Activated naive CD8-positive, alpha-beta T cell treated with anti-CD3 and anti-CD28 coated beads, Interleukin-2, amount 10 ng/mL, durations not matched to agents 7 days and 5 days (primary cell): ENCODE measurements around the gene PNMA8B. TPM values are rescaled to one million over a fixed set of nuclear protein-coding genes. Genes with fewer than 3 reads are reported as not detected.

Source experiments
- ATAC-seq: fragments of 150-1000 bp; cut with Tn5 transposase; one replicate; pipeline ENCODE4 v1.10.0; 2021; ENCODE audit warnings: low read depth, moderate library complexity
- POLR2A ChIA-PET: fragments of 350-600 bp; sonication (Branson Sonifier 250); formaldehyde crosslinking; loops from one replicate; lab custom pipeline; 2021; ENCODE audit warnings: antibody characterized with exemption; lab: Charles Lee
- DNase-seq: peaks from one replicate; pipeline ENCODE4 v3.0.0; 2021
- H3K27ac Mint-ChIP-seq: one replicate; pipeline ENCODE4 v1.8.0; 2022; ENCODE audit warnings: mild to moderate bottlenecking, mixed read lengths
- H3K27me3 Mint-ChIP-seq: one replicate; pipeline ENCODE4 v1.8.0; 2022; ENCODE audit warnings: mild to moderate bottlenecking, moderate library complexity, mixed read lengths
- H3K36me3 Mint-ChIP-seq: one replicate; pipeline ENCODE4 v1.8.0; 2021; ENCODE audit warnings: mild to moderate bottlenecking, mixed read lengths
- H3K4me1 Mint-ChIP-seq: one replicate; pipeline ENCODE4 v1.8.0; 2021; ENCODE audit warnings: mixed read lengths
- H3K4me3 Mint-ChIP-seq: one replicate; pipeline ENCODE4 v1.8.0; 2022; ENCODE audit warnings: mild to moderate bottlenecking, moderate library complexity, mixed read lengths
- H3K9me3 Mint-ChIP-seq: one replicate; pipeline ENCODE4 v1.8.0; 2021; ENCODE audit warnings: mixed read lengths
- total RNA-seq, 2 experiments: library from RNA; stranded (reverse); gene quantifications; one replicate each; pipeline ENCODE4 v1.2.3, GENCODE V29; 2021

Gene PNMA8B
- total RNA-seq, 2 experiments from 2014 or later, result 0.22 to 0.23 TPM

GRCh38 chr19:46453661-46454060, 42.0 kb downstream of the PNMA8B start:
- no peak for ATAC-seq
- Mint-ChIP-seq H3K36me3 (no peaks in the 10 kb centered on the region), H3K4me3 (no peak overlapping the region), H3K27ac (no peak overlapping the region), H3K4me1 (no peaks in the 10 kb centered on the region), H3K9me3 (peaks cover 3% of the 10 kb centered on the region), H3K27me3 (peaks cover 21% of the 10 kb centered on the region)
- DNase-seq, result no peak
- POLR2A ChIA-PET, result no interaction called here

- peaks cover 3% of the 10 kb centered on the region for H3K9me3 Mint-ChIP-seq
- H3K4me3 Mint-ChIP-seq, result no peak overlapping the region
- no peak overlapping the region for H3K27ac Mint-ChIP-seq
- DNase-seq (no peak), ATAC-seq (no peak)
- no peaks in the 10 kb centered on the region for H3K4me1 Mint-ChIP-seq
- H3K27me3 Mint-ChIP-seq, result peaks cover 24% of the 10 kb centered on the region
- no peaks in the 10 kb centered on the region for H3K36me3 Mint-ChIP-seq
- POLR2A ChIA-PET, result no interaction called here
Observed at GRCh38 chr19:46452186-46452585, 43.5 kb downstream of the PNMA8B start.

- POLR2A ChIA-PET, result interaction anchor here (0.7 kb wide), 1 partner anchor 288 kb away, joined by 3 read pairs; no protein-coding TSS in a partner anchor
- DNase-seq (no peak), ATAC-seq (no peak)
- Mint-ChIP-seq H3K27me3 (peaks cover 23% of the 10 kb centered on the region), H3K27ac (no peak overlapping the region), H3K4me1 (no peaks in the 10 kb centered on the region), H3K9me3 (peaks cover 3% of the 10 kb centered on the region), H3K4me3 (no peak overlapping the region), H3K36me3 (no peaks in the 10 kb centered on the region)
Observed at GRCh38 chr19:46451352-46451751, 44.3 kb downstream of the PNMA8B start.

- POLR2A ChIA-PET, result no interaction called here
- Mint-ChIP-seq H3K4me1 (no peaks in the 10 kb centered on the region), H3K27me3 (peaks cover 25% of the 10 kb centered on the region), H3K36me3 (no peaks in the 10 kb centered on the region), H3K4me3 (no peak overlapping the region), H3K9me3 (peaks cover 3% of the 10 kb centered on the region), H3K27ac (no peak overlapping the region)
- ATAC-seq (no peak), DNase-seq (no peak)
Observed at GRCh38 chr19:46450737-46451136, 44.9 kb downstream of the PNMA8B start.

DNA sequence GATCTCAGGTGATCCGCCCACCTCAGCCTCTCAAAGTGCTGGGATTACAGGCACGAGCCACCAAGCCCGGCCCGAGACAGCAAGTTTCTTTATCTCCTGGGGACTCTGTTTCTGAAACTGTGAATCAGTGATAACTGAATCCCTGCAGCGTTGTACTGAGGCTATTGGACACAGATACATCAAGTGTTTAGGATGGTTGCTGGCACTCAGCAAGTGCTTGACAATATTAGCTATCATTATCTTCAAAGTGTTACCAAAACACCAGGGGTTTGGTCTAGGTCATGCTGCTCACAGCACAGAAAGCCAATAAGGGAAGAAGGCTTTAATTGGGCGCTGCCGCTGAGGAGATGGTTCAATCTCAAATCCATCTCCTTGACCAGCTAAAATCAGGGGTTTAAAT, 46.4 kb downstream of the PNMA8B start:
- Mint-ChIP-seq H3K4me1 (no peaks in the 10 kb centered on the region), H3K27me3 (peaks cover 19% of the 10 kb centered on the region), H3K4me3 (no peak overlapping the region), H3K36me3 (no peaks in the 10 kb centered on the region), H3K27ac (no peak overlapping the region), H3K9me3 (peaks cover 3% of the 10 kb centered on the region)
- ATAC-seq (no peak), DNase-seq (no peak)
- POLR2A ChIA-PET, result no interaction called here

DNA sequence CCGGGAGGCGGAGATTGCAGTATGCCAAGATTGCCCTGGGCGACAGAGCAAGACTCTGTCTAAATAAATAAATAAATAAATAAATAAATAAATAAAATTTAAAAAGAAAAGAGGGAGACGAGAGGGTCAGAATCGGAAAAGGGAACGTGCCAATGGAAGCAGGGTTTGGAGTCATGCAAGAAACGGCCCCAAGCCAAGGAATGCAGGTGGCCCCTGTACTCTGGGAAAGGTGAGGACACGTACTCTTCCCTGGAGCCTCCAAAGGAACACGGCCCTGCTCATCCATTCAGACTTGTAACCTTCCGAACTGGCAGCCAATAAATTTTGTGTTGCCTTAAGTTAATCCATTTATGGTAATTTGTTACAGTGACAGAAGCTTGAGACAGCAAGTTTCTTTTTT, 47.1 kb downstream of the PNMA8B start:
- ATAC-seq (no peak), DNase-seq (no peak)
- H3K27ac Mint-ChIP-seq, result no peak overlapping the region
- H3K4me1 Mint-ChIP-seq, result no peaks in the 10 kb centered on the region
- H3K4me3 Mint-ChIP-seq, result no peak overlapping the region
- POLR2A ChIA-PET, result no interaction called here
- no peaks in the 10 kb centered on the region for H3K36me3 Mint-ChIP-seq
- peaks cover 19% of the 10 kb centered on the region for H3K27me3 Mint-ChIP-seq
- peaks cover 3% of the 10 kb centered on the region for H3K9me3 Mint-ChIP-seq

GRCh38 chr19:46447824-46448223, 47.8 kb downstream of the PNMA8B start:
- H3K27me3 Mint-ChIP-seq, result peaks cover 17% of the 10 kb centered on the region
- H3K4me1 Mint-ChIP-seq, result peaks cover 4% of the 10 kb centered on the region
- H3K36me3 Mint-ChIP-seq, result no peaks in the 10 kb centered on the region
- peaks cover 3% of the 10 kb centered on the region for H3K9me3 Mint-ChIP-seq
- ATAC-seq (no peak), DNase-seq (no peak)
- H3K4me3 Mint-ChIP-seq, result no peak overlapping the region
- POLR2A ChIA-PET, result no interaction called here
- no peak overlapping the region for H3K27ac Mint-ChIP-seq

GRCh38 chr19:46447006-46447405, 48.7 kb downstream of the PNMA8B start:
- H3K27me3 Mint-ChIP-seq, result peaks cover 14% of the 10 kb centered on the region
- ATAC-seq (no peak), DNase-seq (no peak)
- H3K4me1 Mint-ChIP-seq, result peaks cover 4% of the 10 kb centered on the region
- POLR2A ChIA-PET, result no interaction called here
- no peak overlapping the region for H3K4me3 Mint-ChIP-seq
- no peaks in the 10 kb centered on the region for H3K36me3 Mint-ChIP-seq
- peaks cover 3% of the 10 kb centered on the region for H3K9me3 Mint-ChIP-seq
- no peak overlapping the region for H3K27ac Mint-ChIP-seq

GRCh38 chr19:46446021-46446420, 49.6 kb downstream of the PNMA8B start:
- peaks cover 4% of the 10 kb centered on the region for H3K4me1 Mint-ChIP-seq
- ATAC-seq, result no peak
- peaks cover 3% of the 10 kb centered on the region for H3K9me3 Mint-ChIP-seq

DNA sequence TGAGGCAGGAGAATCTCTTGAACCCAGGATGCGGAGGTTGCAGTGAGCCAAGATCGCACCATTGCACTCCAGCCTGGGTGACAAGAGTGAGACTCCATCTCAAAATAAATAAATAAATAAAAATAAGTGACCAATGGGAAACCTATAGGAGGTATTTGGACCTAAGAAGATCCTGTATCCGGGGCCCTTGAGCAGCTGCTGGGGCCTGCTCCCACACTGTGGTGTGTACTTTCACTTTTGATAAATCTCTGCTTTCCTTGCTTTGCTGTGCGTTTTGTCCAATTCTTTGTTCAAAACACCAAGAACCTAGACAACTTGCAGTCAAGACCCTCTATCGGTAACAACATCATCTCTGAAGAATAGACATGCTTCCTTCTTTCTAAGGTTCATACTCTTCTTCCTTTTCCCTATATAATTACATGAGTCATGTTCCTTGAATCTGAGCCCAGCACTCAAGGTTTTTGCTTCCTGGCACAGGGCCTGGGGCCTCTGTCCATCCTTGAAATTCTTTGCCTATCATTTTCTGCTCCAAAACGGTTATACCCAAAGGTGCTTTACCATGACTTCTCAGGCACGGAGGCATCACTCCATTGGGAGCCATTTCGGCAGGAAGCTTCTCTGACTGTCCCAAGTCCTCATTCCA, 52.7 kb downstream of the PNMA8B start:
- POLR2A ChIA-PET, result no interaction called here

More at GRCh38 chr19:46446021-46446420, 49.6 kb downstream of the PNMA8B start:
- no peak overlapping the region for H3K4me3 Mint-ChIP-seq
- no peaks in the 10 kb centered on the region for H3K36me3 Mint-ChIP-seq
- no peak overlapping the region for H3K27ac Mint-ChIP-seq
- no peak for DNase-seq
- POLR2A ChIA-PET, result no interaction called here
- peaks cover 11% of the 10 kb centered on the region for H3K27me3 Mint-ChIP-seq

GRCh38 chr19:46441866-46442265, 53.8 kb downstream of the PNMA8B start:
- H3K27ac Mint-ChIP-seq, result no peak overlapping the region
- ATAC-seq (no peak), DNase-seq (no peak)
- no peaks in the 10 kb centered on the region for H3K36me3 Mint-ChIP-seq
- H3K4me1 Mint-ChIP-seq, result peaks cover 4% of the 10 kb centered on the region
- peaks cover 8% of the 10 kb centered on the region for H3K27me3 Mint-ChIP-seq
- no peak overlapping the region for H3K4me3 Mint-ChIP-seq
- POLR2A ChIA-PET, result no interaction called here
- H3K9me3 Mint-ChIP-seq, result no peaks in the 10 kb centered on the region

More for the DNA sequence above, 52.7 kb downstream of the PNMA8B start:
- Mint-ChIP-seq H3K4me3 (no peak overlapping the region), H3K4me1 (peaks cover 4% of the 10 kb centered on the region), H3K36me3 (no peaks in the 10 kb centered on the region), H3K27me3 (peaks cover 11% of the 10 kb centered on the region), H3K27ac (no peak overlapping the region), H3K9me3 (no peaks in the 10 kb centered on the region)
- ATAC-seq (no peak), DNase-seq (no peak)

Other genes starting within 250 kb of the PNMA8B start
- gene HIF3A, start 198.8 kb downstream of the PNMA8B start, total RNA-seq, result not detected
- 10 to 100 TPM; 76.1 to 87.4 TPM for gene PPP5C, start 148.8 kb downstream of the PNMA8B start, total RNA-seq
- gene CCDC8, start 82.3 kb downstream of the PNMA8B start, total RNA-seq, result not detected
- under 1 TPM in 1 of 2 experiments, not detected in 1; 0.11 TPM for gene PNMA8C, start 66.9 kb downstream of the PNMA8B start, total RNA-seq
- gene PNMA8A, start 24.3 kb downstream of the PNMA8B start, total RNA-seq, result 1 to 10 TPM; 1.7 to 1.8 TPM
- 100 to 1,000 TPM; 485 to 503 TPM for gene CALM3, start 105.5 kb upstream of the PNMA8B start, total RNA-seq
- gene PTGIR, start 129.2 kb upstream of the PNMA8B start, total RNA-seq, result 1 to 10 TPM; 8.0 to 8.5 TPM
- 1 to 10 TPM in 1 of 2 experiments, not detected in 1; 2.4 TPM for gene GNG8, start 140.3 kb upstream of the PNMA8B start, total RNA-seq
- gene DACT3, start 165.3 kb upstream of the PNMA8B start, total RNA-seq, result under 1 TPM; 0.42 to 0.48 TPM
- 100 to 1,000 TPM; 166 to 173 TPM for gene PRKD2, start 221.2 kb upstream of the PNMA8B start, total RNA-seq